HEK293T (cell line): Measurements from ENCODE around the gene RPL22.

Experiments used
- ARNT ChIP-seq: fragments of 450-650 bp; IDR thresholded peaks from 2 replicates; pipeline ENCODE4 v1.6.1; 2017; ENCODE audit warnings: mild to moderate bottlenecking
- BHLHE40 ChIP-seq: fragments of 450-650 bp; IDR thresholded peaks from 2 replicates; pipeline ENCODE4 v1.6.1; 2016; ENCODE audit warnings: mild to moderate bottlenecking, moderate library complexity, borderline replicate concordance
- CTBP1 ChIP-seq: fragments of 450-650 bp; IDR thresholded peaks from 2 replicates; pipeline ENCODE4 v1.6.1; 2016; ENCODE audit warnings: borderline replicate concordance
- ELF4 ChIP-seq: fragments of 450-650 bp; IDR thresholded peaks from 2 replicates; pipeline ENCODE4 v1.6.1; 2017; ENCODE audit warnings: antibody characterized with exemption
- FOXA1 ChIP-seq: fragments of 450-650 bp; IDR thresholded peaks from 2 replicates; pipeline ENCODE4 v1.6.1; 2016; ENCODE audit warnings: mild to moderate bottlenecking
- FOXK2 ChIP-seq: fragments of 450-650 bp; IDR thresholded peaks from 2 replicates; pipeline ENCODE4 v1.6.1; 2016; ENCODE audit warnings: mild to moderate bottlenecking
- FOXM1 ChIP-seq: fragments of 450-650 bp; IDR thresholded peaks from 2 replicates; pipeline ENCODE4 v1.6.1; 2017; ENCODE audit warnings: mild to moderate bottlenecking, borderline replicate concordance
- HDGF ChIP-seq: fragments of 450-650 bp; IDR thresholded peaks from 2 replicates; pipeline ENCODE4 v1.6.1; 2017; ENCODE audit warnings: antibody characterized with exemption, borderline replicate concordance
- LEF1 ChIP-seq: fragments of 450-650 bp; IDR thresholded peaks from 2 replicates; pipeline ENCODE4 v1.6.1; 2017; ENCODE audit warnings: mild to moderate bottlenecking, borderline replicate concordance
- SP1 ChIP-seq: fragments of 450-650 bp; IDR thresholded peaks from 2 replicates; pipeline ENCODE4 v1.6.1; 2017
- SUZ12 ChIP-seq: fragments of 450-650 bp; IDR thresholded peaks from 2 replicates; pipeline ENCODE4 v1.6.1; 2016; ENCODE audit warnings: mild to moderate bottlenecking
- TARDBP ChIP-seq: fragments of 450-650 bp; IDR thresholded peaks from 2 replicates; pipeline ENCODE4 v1.6.1; 2016
- ZNF384 ChIP-seq: fragments of 450-650 bp; IDR thresholded peaks from 2 replicates; pipeline ENCODE4 v1.6.1; 2016
- TF ChIP-seq, protein P1 (sequence below): fragments of 450-650 bp; IDR thresholded peaks from 2 replicates; pipeline ENCODE4 v1.6.1; 2016

DNA sequence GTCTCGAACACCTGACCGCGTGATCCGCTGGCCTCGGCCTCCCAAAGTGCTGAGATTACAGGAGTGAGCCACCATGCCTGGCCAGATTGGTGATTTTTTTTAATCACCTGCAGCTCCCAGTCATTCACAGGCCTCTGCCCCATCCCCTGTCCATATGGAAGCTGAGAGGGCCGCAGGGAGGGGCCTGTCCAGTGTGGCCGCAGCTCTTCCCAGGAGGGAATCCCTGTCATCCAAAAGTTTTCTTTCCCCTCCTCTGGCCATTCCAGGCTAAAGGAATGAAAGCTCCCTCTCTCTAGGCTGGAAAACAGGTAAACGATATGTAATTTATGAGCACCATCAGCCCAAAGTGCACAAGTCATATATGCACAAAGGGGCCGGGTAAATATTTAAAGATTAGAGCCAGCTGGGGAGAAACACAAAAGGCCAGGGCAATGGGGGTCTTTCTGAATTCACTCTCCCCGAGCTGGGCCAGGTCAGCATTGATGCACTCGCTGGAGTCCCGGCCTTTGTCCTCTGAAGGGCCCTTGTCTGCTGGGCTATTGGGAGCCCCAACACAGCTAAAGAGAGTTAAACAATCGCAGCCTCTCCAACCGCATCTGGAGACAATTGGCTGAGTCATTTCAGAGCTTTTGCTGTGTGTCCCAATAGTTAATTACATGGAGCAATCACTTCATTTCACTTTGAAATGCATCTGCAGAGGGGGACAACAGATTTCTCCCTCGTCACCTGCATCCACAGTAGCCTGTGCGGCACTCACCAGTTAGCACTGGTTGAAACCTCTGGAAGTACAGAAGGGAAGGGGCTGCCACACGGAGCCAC, 40.8 kb upstream of the RPL22 start:
- TF ChIP-seq SP1 (no peak), FOXM1 (no peak), SUZ12 (no peak), FOXK2 (no peak), TARDBP (no peak), BHLHE40 (no peak), ARNT (no peak), FOXA1 (no peak), LEF1 (no peak), ELF4 (no peak), ZNF384 (no peak), CTBP1 (no peak), HDGF (no peak)
- TF ChIP-seq, protein P1, sequence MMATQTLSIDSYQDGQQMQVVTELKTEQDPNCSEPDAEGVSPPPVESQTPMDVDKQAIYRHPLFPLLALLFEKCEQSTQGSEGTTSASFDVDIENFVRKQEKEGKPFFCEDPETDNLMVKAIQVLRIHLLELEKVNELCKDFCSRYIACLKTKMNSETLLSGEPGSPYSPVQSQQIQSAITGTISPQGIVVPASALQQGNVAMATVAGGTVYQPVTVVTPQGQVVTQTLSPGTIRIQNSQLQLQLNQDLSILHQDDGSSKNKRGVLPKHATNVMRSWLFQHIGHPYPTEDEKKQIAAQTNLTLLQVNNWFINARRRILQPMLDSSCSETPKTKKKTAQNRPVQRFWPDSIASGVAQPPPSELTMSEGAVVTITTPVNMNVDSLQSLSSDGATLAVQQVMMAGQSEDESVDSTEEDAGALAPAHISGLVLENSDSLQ = no peak
